IPS-15b (cell line): ENCODE measurements around the gene LHFPL2.
"Not testable (repeated sequence)": the region's sequence is repeated elsewhere in the genome, so short reads cannot be mapped to it uniquely, and the experiment has no call there.

Source experiments
- H3K27me3 ChIP-seq: one replicate; pipeline ENCODE4 v1.6.1; 2013; ENCODE audit warnings: low read length; ENCODE audit not compliant: control insufficient read depth, insufficient read depth
- H3K36me3 ChIP-seq: one replicate; pipeline ENCODE4 v1.6.1; 2013; ENCODE audit warnings: low read length; ENCODE audit not compliant: control insufficient read depth, insufficient read depth
- H3K4me1 ChIP-seq: one replicate; pipeline ENCODE4 v1.6.1; 2013; ENCODE audit warnings: mild to moderate bottlenecking, low read length; ENCODE audit not compliant: control insufficient read depth, insufficient read depth
- H3K4me3 ChIP-seq: one replicate; pipeline ENCODE4 v1.5.1; 2013; ENCODE audit warnings: low read depth, low read length
- H3K9ac ChIP-seq: one replicate; pipeline ENCODE4 v1.6.1; 2013; ENCODE audit warnings: low read depth, mild to moderate bottlenecking, low read length
- H3K9me3 ChIP-seq: one replicate; pipeline ENCODE4 v1.6.1; 2013; ENCODE audit warnings: mild to moderate bottlenecking, low read length; ENCODE audit not compliant: control insufficient read depth, insufficient read depth

The LHFPL2 gene

DNA sequence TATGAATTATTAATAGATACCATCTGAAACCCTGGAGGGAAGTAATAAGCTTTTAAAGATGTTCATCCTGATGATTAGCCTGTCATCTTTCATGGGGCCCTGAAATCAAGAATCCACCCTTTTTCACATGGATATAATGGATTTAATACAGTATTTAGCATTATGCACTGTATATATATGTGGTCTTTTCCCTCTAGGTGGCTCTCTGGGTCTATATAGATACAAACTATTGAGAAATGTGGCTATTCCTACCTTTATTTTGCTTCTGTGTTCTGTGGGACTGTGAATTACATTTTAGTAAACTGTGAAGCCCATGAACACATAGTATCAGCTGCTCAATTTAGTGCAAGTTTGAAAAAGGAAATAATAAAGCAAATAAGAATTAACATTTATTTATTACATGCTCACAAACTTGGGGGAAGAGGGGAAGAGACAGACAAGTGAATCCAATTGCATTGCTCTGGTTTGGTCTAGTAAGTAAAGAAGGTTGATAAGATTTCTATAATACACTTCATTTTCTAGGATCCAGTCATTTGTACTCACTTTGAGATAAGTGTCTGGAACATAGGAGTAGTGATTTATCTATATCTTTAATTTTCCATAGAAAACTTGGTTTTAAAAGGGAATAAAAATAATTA is 176.0 kb downstream of the LHFPL2 start:
- Histone ChIP-seq H3K9ac (no peak overlapping the region), H3K4me1 (no peaks in the 10 kb centered on the region), H3K27me3 (no peaks in the 10 kb centered on the region), H3K36me3 (no peaks in the 10 kb centered on the region), H3K9me3 (no peaks in the 10 kb centered on the region), H3K4me3 (no peak overlapping the region)

DNA sequence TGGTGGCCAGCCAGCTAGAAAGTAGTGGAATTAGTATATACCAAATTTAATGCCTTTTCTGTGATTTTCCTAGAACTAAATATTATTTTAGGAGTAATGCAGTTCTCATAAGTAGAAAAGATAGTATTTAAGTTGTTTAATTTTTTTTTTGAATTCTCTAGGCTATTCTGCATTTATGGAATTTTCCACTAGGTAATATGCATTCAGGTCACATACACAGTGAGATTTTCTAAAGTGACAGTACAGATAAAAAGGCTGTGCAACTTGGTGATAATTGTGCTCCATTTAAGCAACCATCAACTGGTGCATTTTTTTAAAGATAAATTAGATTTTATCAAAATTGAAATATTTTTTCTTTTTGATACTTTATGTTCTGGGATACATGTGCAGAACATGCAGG is 176.7 kb downstream of the LHFPL2 start:
- Histone ChIP-seq H3K36me3 (no peaks in the 10 kb centered on the region), H3K4me3 (no peak overlapping the region), H3K4me1 (no peaks in the 10 kb centered on the region), H3K9me3 (no peaks in the 10 kb centered on the region), H3K27me3 (no peaks in the 10 kb centered on the region), H3K9ac (no peak overlapping the region)

- H3K4me1 ChIP-seq, result no peaks in the 10 kb centered on the region
- no peaks in the 10 kb centered on the region for H3K9me3 ChIP-seq
- H3K9ac ChIP-seq, result no peak overlapping the region
- H3K4me3 ChIP-seq, result no peak overlapping the region
- H3K27me3 ChIP-seq, result no peaks in the 10 kb centered on the region
- no peaks in the 10 kb centered on the region for H3K36me3 ChIP-seq
These were observed 180.7 kb downstream of the LHFPL2 start for GRCh38 chr5:78467752-78468357.

DNA sequence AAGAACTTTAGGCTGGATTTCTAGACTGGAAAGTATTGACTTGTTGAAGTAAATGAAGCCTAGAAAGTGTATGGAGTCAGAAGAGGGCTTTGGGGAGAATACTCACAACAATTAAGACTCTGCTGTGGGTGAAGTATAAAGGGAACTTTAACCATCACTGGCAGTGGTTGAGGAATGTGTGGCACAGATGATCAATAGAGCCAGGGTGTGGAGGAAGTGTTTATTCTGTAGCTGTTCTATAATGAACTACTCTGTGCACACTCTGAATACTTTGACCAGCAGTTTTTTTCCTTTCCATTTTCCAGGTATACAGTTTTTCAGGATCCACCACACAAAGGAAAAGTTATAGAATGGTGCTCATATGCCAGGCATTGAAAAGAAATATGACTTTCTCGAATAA is 181.4 kb downstream of the LHFPL2 start:
- Histone ChIP-seq H3K27me3 (no peaks in the 10 kb centered on the region), H3K4me3 (no peak overlapping the region), H3K4me1 (no peaks in the 10 kb centered on the region), H3K36me3 (no peaks in the 10 kb centered on the region), H3K9me3 (no peaks in the 10 kb centered on the region), H3K9ac (no peak overlapping the region)

GRCh38 chr5:78458843-78459242 is 189.7 kb downstream of the LHFPL2 start:
- no peak overlapping the region for H3K9ac ChIP-seq
- H3K9me3 ChIP-seq, result no peaks in the 10 kb centered on the region
- no peaks in the 10 kb centered on the region for H3K36me3 ChIP-seq
- no peaks in the 10 kb centered on the region for H3K4me1 ChIP-seq
- no peak overlapping the region for H3K4me3 ChIP-seq
- H3K27me3 ChIP-seq, result no peaks in the 10 kb centered on the region

DNA sequence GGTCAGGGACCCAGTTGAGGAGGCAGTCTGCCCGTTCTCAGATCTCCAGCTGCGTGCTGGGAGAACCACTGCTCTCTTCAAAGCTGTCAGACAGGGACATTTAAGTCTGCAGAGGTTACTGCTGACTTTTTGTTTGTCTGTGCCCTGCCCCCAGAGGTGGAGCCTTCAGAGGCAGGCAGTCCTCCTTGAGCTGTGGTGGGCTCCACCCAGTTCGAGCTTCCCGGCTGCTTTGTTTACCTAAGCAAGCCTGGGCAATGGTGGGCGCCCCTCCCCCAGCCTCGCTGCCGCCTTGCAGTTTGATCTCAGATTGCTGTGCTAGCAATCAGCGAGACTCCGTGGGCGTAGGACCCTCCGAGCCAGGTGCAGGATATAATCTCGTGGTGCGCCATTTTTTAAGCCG is 191.1 kb downstream of the LHFPL2 start:
- not testable (repeated sequence) for H3K4me1 ChIP-seq, H3K9me3 ChIP-seq

GRCh38 chr5:78449103-78449502 is 199.5 kb downstream of the LHFPL2 start:
- no peaks in the 10 kb centered on the region for H3K4me1 ChIP-seq
- no peaks in the 10 kb centered on the region for H3K9me3 ChIP-seq
- no peaks in the 10 kb centered on the region for H3K36me3 ChIP-seq
- no peaks in the 10 kb centered on the region for H3K27me3 ChIP-seq
- no peak overlapping the region for H3K4me3 ChIP-seq
- H3K9ac ChIP-seq, result no peak overlapping the region

More for the DNA sequence above, 191.1 kb downstream of the LHFPL2 start:
- not testable (repeated sequence) for H3K27me3 ChIP-seq, H3K36me3 ChIP-seq, H3K4me3 ChIP-seq, H3K9ac ChIP-seq

DNA sequence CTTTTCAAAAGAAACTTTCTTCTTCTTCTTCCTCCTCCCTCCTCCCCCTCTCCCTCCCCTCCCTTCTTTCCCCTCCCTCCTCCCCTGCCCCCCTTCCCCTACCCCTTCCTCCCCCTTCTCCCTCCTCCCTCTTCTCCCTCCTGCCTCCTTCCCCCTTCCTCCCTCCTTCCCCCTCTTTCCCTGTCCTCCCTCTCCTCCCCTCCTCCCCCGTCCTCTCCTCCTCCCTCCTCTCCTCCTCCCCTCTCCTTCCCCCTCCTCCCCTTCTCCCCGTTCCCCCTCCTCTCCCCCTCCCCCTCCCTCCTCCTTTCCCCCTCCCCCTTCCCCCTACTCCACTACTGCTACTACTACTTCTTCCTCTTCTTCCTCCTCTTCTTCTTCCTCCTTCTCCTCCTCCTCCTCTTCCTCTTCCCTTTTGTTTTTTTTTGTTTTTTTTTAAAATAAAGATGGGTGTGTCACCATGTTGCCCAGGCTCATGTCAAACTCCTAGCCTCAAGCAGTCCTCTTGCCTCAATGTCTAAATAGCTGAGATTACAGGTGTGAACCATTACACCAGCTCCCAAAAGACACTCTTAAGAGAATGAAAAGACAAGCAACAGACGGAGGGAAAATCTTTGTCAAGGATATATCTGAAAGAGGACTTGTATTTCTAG is 200.7 kb downstream of the LHFPL2 start:
- Histone ChIP-seq H3K9me3 (no peaks in the 10 kb centered on the region), H3K4me1 (no peaks in the 10 kb centered on the region), H3K27me3 (no peaks in the 10 kb centered on the region), H3K36me3 (no peaks in the 10 kb centered on the region), H3K9ac (no peak overlapping the region), H3K4me3 (no peak overlapping the region)
